ENCODE data around the gene RPUSD4. TPM values are rescaled to one million over a fixed set of nuclear protein-coding genes. Genes with fewer than 3 reads are reported as not detected.

RPUSD4 gene
- total RNA-seq, 4 donors from 2014 or later: 11.7 to 35.3 (median 23.6) TPM

- no peak overlapping the region for H3K4me3 ChIP-seq
- H3K27me3 ChIP-seq: no peaks in the 10 kb centered on the region
- no peak for DNase-seq
- H3K4me1 ChIP-seq: peaks cover 0 to 21% (median 0%) of the 10 kb centered on the region in 4 donors
- no peaks in the 10 kb centered on the region for H3K9me3 ChIP-seq
- H3K27ac ChIP-seq: no peak overlapping the region
- H3K36me3 ChIP-seq: no peaks in the 10 kb centered on the region
- TF ChIP-seq CTCF (IDR thresholded peaks at IDR 0.05): no peak
- TF ChIP-seq POLR2A (IDR thresholded peaks at IDR 0.05): no peak
Observed at GRCh38 chr11:126152152-126152551, 59.3 kb downstream of the RPUSD4 start.

Small RNA genes within 50 kb of the gene (small RNA-seq; reads per million reads assigned to genes)
- gene AP001893.2: 0 reads per million in 2 donors
- gene RN7SL351P: 0 reads per million in 2 donors
- gene RNU4-86P: 0 reads per million in 2 donors

Other genes with a start within 250 kb of the RPUSD4 start
- 1 to 10 TPM; 1.9 to 8.0 (median 3.8) TPM for gene CDON, start 148.8 kb downstream of the RPUSD4 start, total RNA-seq
- 10 to 100 TPM; 22.9 to 36.9 (median 29.5) TPM for gene FAM118B, start 132 bp upstream of the RPUSD4 start, total RNA-seq
- 100 to 1,000 TPM in 2 of 4 donors, 10 to 100 TPM in 2; 82.9 to 109 (median 97.9) TPM for gene SRPRA, start 57.2 kb upstream of the RPUSD4 start, total RNA-seq
- 10 to 100 TPM; 15.9 to 47.9 (median 22.9) TPM for gene FOXRED1, start 57.5 kb upstream of the RPUSD4 start, total RNA-seq
- 10 to 100 TPM; 14.9 to 35.8 (median 31.8) TPM for gene TIRAP, start 71.4 kb upstream of the RPUSD4 start, total RNA-seq
- gene DCPS, start 92.4 kb upstream of the RPUSD4 start, total RNA-seq: 10 to 100 TPM in 1 of 4 donors, 1 to 10 TPM in 3; 6.7 to 23.9 (median 7.9) TPM
- gene ST3GAL4, start 144.0 kb upstream of the RPUSD4 start, total RNA-seq: 10 to 100 TPM in 1 of 4 donors, 1 to 10 TPM in 3; 1.1 to 14.0 (median 8.6) TPM